ENCODE results near the gene C3orf20. TPM values are rescaled to one million over a fixed set of nuclear protein-coding genes. Genes with fewer than 3 reads are reported as not detected.
"Not testable (repeated sequence)": the region's sequence is repeated elsewhere in the genome, so short reads cannot be mapped to it uniquely, and the experiment has no call there.

C3orf20 gene
- total RNA-seq, 2 donors from 2014 or later = 0.16 to 0.45 TPM

DNA sequence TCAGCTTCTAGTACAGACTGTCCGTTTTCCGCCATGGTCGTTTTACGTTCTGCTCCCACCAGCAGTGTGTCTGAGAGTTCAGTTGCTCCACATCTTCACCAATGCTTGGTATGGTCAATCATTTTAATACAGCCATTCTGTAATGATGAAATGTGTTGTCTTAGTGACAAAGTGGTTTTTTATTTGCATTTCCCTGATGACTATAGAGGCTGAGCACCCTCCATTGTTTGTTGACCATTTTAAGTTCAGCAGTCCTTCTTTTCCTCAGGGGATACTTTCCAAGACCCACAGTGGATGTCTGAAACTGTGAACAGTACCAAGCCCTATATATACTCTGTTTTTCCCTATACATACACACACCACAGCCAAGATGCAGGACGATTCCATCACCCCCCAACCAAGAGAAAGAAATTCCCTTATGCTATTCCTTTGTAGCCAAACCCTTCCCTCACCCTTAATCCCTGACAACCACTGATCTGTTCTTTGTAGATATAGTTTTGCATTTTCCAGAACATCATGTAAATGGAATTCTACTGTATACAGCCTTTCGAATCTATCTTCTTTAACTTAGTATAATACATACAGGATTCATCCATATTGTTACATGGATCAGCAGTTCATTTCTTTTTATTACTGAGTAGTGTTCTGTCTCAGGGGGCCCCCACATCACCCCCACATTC lies 55.9 kb downstream of the C3orf20 start:
- H3K4me1 Mint-ChIP-seq = no peaks in the 10 kb centered on the region
- H3K36me3 Mint-ChIP-seq (ENCODE audit: low read depth) = no peaks in the 10 kb centered on the region
- no peak overlapping the region for H3K4me3 Mint-ChIP-seq
- H3K27me3 Mint-ChIP-seq = no peaks in the 10 kb centered on the region
- no peak for ATAC-seq (replicated peaks)
- H3K9me3 Mint-ChIP-seq = no peaks in the 10 kb centered on the region
- no peak overlapping the region for H3K27ac Mint-ChIP-seq

DNA sequence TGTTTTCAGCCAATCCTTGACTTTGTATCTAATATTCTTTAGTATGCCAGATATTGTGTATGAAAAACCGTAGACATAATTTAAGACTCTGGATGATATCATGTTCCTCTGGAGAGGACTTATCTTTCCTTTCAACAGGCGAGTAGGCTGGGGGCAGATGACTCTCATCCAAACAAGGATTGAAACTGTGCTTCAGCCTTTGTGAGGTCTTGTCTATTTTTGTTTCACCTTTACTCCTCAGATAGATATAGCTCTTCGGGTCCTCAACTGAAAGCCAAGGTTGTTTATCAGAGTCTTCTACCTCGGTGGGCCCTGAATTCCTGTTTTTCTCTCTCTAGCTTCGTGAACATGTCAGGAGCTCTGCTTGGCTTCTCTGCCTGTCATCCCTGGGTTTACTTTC lies 66.0 kb downstream of the C3orf20 start:
- Mint-ChIP-seq H3K36me3 (ENCODE audit: low read depth) (no peaks in the 10 kb centered on the region), H3K9me3 (no peaks in the 10 kb centered on the region), H3K4me1 (no peaks in the 10 kb centered on the region), H3K27ac (no peak overlapping the region), H3K4me3 (no peak overlapping the region), H3K27me3 (peaks cover 36% of the 10 kb centered on the region)
- ATAC-seq (replicated peaks) = no peak

DNA sequence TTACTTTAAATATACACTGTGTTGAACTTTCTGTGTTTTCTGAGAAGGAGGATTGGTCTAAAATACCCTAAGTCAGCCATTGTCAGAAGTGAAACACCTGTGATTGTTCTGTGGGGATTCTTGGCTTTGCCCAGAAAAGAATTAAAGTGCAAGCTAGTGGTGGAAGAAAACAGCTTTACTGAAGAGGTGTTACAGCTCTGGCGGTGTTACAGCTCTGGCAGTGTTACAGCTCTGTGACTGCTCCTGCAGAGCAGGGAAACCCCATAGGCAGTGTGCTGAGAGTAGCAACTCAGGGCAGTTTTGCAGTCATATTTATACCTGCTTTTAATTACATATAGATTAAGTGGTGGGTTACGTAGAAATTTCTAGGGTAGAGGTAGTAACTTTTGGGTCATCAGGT lies 66.6 kb downstream of the C3orf20 start:
- Mint-ChIP-seq H3K4me1 (no peaks in the 10 kb centered on the region), H3K27ac (no peak overlapping the region), H3K4me3 (no peak overlapping the region), H3K27me3 (peaks cover 38% of the 10 kb centered on the region), H3K36me3 (ENCODE audit: low read depth) (no peaks in the 10 kb centered on the region), H3K9me3 (no peaks in the 10 kb centered on the region)
- ATAC-seq (replicated peaks) = no peak

DNA sequence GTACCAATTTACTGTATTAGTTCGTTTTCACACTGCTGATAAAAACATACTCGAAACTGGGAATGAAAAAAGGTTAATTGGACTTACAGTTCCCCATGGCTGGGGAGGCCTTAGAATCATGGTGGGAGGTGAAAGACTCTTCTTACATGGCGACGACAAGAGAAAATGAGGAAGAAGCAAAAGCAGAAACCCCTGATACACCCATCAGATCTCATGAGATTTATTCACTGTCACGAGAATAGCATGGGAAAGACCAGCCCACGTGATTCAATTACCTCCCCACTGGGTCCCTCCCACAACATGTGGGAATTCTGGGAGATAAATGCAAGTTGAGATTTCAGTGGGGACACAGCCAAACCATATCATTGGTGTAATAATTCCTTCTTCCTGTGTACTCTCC lies 69.6 kb downstream of the C3orf20 start:
- no peaks in the 10 kb centered on the region for H3K4me1 Mint-ChIP-seq
- H3K9me3 Mint-ChIP-seq = no peaks in the 10 kb centered on the region
- H3K36me3 Mint-ChIP-seq (ENCODE audit: low read depth) = no peaks in the 10 kb centered on the region
- no peak overlapping the region for H3K27ac Mint-ChIP-seq
- no peak for ATAC-seq (replicated peaks)
- no peak overlapping the region for H3K4me3 Mint-ChIP-seq
- peaks cover 38% of the 10 kb centered on the region for H3K27me3 Mint-ChIP-seq

DNA sequence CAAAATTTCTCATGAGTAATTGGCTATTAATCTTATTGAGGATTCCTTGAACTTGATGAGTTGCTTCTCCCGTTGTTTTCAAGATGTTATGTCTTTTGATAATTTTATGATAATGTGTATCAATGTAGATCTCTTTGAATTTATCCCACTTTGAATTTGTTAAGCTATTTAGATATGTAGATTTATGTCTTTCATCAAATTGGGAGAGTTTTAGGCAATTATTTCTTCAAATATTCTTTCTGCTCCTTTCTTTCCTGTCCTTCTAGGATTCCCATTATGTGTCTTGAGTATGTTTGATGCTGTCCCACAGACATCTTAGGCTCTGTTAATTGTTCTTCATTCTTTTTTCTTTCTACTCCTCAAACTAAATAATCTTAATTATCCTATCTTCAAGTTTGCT lies 75.7 kb downstream of the C3orf20 start:
- ATAC-seq (replicated peaks) = no peak
- H3K27me3 Mint-ChIP-seq = peaks cover 18% of the 10 kb centered on the region
- peaks cover 9% of the 10 kb centered on the region for H3K9me3 Mint-ChIP-seq
- H3K4me3 Mint-ChIP-seq = no peak overlapping the region
- no peaks in the 10 kb centered on the region for H3K4me1 Mint-ChIP-seq
- no peak overlapping the region for H3K27ac Mint-ChIP-seq
- H3K36me3 Mint-ChIP-seq (ENCODE audit: low read depth) = peaks cover 5% of the 10 kb centered on the region

DNA sequence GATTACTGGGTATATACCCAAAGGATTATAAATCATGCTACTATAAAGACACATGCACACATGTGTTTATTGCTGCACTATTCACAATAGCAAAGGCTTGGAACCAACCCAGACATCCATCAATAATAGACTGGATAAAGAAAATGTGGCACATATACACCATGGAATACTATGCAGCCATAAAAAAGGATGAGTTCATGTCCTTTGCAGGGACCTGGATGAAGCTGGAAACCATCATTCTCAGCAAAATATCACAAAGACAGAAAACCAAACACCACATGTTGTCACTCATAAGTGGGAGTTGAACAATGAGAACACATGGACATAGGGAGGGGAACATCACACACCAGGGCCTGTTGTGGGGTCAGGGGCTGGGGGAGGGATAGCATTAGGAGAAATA lies 78.0 kb downstream of the C3orf20 start:
- H3K4me3 Mint-ChIP-seq; H3K27ac Mint-ChIP-seq; ATAC-seq (replicated peaks); H3K4me1 Mint-ChIP-seq; H3K9me3 Mint-ChIP-seq; H3K36me3 Mint-ChIP-seq (ENCODE audit: low read depth): not testable (repeated sequence)
- peaks cover 19% of the 10 kb centered on the region for H3K27me3 Mint-ChIP-seq

DNA sequence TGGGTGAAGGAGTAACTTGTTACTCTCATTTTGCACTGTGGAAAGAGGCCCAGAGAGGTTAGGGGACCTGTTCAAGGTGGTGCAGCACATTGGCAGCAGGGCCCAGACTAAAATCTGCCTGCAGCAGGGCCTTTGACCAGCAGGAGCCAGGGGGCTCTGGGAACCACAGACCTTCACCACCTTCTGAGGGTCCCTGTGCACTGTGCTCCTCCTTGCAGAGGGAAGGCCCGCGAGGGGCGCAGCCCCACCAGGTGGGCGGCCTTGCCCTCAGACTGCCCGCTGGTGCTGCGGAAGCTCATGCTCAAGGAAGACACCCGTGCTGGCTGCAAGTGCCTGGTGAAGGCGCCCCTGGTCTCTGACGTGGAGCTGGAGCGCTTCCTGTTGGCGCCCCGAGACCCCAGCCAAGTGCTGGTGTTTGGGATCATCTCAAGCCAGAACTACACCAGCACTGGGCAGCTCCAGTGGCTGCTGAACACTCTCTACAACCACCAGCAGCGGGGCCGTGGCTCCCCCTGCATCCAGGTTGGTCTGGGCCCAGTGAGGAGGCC lies 82.3 kb downstream of the C3orf20 start:
- Mint-ChIP-seq H3K27ac (no peak overlapping the region), H3K4me1 (no peaks in the 10 kb centered on the region), H3K36me3 (ENCODE audit: low read depth) (no peaks in the 10 kb centered on the region), H3K9me3 (no peaks in the 10 kb centered on the region), H3K4me3 (no peak overlapping the region), H3K27me3 (peaks cover 13% of the 10 kb centered on the region)
- no peak for ATAC-seq (replicated peaks)

DNA sequence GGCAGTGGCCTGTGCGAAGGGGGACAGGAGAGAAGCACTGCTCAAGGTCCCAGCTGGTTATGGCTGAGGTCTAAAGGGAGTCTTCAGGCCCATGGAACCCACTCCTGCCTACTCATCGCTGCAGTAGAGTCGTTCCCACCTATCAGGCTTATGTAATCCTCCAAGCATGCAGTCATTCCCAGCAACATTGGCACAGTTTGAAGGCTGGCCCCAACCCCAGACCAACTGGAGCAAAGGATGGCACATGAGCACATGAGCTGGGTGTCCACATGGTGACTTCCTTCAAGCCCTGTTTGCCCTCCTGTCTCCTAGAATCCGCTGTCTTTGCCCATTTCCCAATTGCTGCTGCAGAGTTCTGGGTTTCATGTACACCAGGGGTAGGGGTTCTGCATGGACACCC lies 83.4 kb downstream of the C3orf20 start:
- Mint-ChIP-seq H3K9me3 (no peaks in the 10 kb centered on the region), H3K4me1 (no peaks in the 10 kb centered on the region), H3K27me3 (peaks cover 17% of the 10 kb centered on the region), H3K27ac (no peak overlapping the region), H3K4me3 (no peak overlapping the region), H3K36me3 (ENCODE audit: low read depth) (no peaks in the 10 kb centered on the region)
- ATAC-seq (replicated peaks) = no peak

DNA sequence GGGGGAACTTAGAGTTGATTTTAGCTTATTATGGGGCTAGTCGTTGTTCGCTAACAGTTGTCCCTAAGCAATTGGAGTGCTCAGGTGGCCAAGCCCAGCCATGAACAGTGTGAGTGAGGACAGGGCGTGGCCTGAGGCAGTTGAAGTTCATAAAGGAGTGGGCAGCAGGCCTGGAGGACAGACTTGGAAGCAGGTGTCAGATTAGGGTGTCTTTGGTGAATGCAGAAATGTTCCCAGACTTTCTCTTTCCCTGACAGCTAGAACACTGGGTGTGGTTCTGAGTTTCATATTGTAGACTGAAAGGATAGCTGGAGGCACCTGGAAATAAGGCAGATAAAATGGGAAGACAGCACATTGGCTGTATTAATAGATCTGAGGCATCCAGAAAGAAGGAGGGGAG lies 84.0 kb downstream of the C3orf20 start:
- Mint-ChIP-seq H3K36me3 (ENCODE audit: low read depth) (no peaks in the 10 kb centered on the region), H3K27me3 (peaks cover 19% of the 10 kb centered on the region), H3K4me3 (no peak overlapping the region), H3K9me3 (no peaks in the 10 kb centered on the region), H3K27ac (no peak overlapping the region), H3K4me1 (no peaks in the 10 kb centered on the region)
- ATAC-seq (replicated peaks) = no peak

DNA sequence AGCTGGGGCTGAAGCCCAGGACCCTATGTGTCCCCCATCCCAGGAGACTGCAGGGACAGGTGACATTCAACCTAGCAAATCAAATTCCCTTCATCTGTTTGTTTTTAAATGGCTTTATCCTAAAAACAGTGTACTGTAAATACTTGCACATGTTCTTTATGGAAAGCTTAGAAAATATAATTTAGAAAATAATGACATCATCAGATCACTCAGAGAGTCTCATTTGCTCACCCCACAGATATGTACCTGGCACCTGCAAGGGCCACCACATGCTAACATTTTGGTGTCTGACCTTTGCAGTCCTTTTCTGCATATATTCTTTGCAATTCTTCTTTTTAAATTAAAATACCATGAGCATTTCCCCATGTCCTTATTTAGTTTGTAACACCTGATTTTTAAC lies 85.2 kb downstream of the C3orf20 start:
- no peak for ATAC-seq (replicated peaks)
- Mint-ChIP-seq H3K36me3 (ENCODE audit: low read depth) (no peaks in the 10 kb centered on the region), H3K27ac (no peak overlapping the region), H3K4me3 (no peak overlapping the region), H3K4me1 (no peaks in the 10 kb centered on the region), H3K27me3 (peaks cover 18% of the 10 kb centered on the region), H3K9me3 (no peaks in the 10 kb centered on the region)

DNA sequence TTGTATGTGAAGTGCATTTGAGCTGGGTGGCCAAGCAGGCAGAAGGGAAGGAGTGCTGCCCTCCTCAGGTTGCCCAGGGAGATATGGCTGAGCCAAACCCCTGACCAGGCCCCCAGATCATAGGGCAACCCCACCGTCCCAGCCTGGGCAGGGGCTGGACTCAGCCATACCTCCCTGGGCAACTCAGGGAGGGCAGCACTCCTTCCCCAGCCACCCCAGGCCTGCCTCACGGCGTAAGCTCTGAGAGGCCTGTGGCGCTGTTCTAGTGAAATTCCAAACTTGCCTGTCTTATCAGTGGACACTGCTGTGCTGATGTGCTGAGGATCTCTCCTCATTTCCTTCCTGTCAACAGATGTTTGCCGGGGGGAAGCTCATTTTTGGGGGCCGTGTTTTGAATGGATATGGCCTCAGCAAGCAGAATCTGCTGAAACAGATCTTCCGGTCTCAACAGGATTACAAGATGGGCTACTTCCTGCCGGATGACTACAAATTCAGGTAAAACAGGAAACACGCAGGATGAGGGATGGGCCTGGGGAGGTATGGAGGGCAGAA lies 86.3 kb downstream of the C3orf20 start:
- Mint-ChIP-seq H3K27ac (no peak overlapping the region), H3K27me3 (peaks cover 18% of the 10 kb centered on the region), H3K4me1 (no peaks in the 10 kb centered on the region), H3K36me3 (ENCODE audit: low read depth) (no peaks in the 10 kb centered on the region), H3K4me3 (no peak overlapping the region), H3K9me3 (no peaks in the 10 kb centered on the region)
- ATAC-seq (replicated peaks) = no peak

DNA sequence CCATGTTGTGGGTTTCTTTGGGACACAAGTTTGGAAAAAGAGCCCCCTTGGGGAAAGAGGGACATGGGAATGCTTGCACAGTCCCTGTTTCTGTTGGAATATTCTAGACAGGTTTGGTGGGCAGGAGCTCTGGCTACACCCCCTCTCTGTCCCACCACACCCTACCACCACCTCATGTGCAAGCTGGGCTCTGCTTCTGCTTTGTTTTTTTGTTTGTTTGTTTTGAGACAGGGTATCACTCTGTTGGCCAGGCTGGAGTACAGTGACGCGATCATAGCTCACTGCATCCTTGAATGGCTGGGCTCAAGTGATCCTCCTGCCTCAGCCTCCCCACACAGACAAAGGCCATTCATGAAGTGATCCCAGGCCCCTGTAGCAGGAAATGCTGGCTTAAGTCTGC lies 86.9 kb downstream of the C3orf20 start:
- no peak for ATAC-seq (replicated peaks)
- H3K9me3 Mint-ChIP-seq = no peaks in the 10 kb centered on the region
- no peaks in the 10 kb centered on the region for H3K4me1 Mint-ChIP-seq
- H3K27me3 Mint-ChIP-seq = peaks cover 12% of the 10 kb centered on the region
- H3K36me3 Mint-ChIP-seq (ENCODE audit: low read depth) = no peaks in the 10 kb centered on the region
- no peak overlapping the region for H3K27ac Mint-ChIP-seq
- no peak overlapping the region for H3K4me3 Mint-ChIP-seq

DNA sequence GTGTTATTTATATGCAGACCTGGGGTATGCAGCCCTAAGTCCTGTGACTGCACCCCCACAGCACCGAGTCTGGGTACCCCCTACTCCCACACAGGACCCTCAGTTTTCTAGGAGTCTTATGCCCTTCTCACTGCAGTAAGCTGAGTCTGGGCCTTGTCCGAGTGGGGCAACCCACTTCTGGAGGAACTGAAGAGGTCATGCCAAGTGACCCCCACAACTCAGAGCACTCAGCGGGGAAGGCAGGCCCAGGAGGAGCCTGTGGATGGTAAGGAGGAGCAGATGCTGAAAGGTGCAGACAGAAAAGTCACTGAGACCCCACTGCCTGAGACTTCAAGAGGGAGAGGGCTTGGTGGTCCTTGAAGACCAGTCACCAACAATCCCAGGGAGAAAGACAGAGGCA lies 87.8 kb downstream of the C3orf20 start:
- no peak overlapping the region for H3K27ac Mint-ChIP-seq
- no peaks in the 10 kb centered on the region for H3K4me1 Mint-ChIP-seq
- H3K4me3 Mint-ChIP-seq = no peak overlapping the region
- H3K27me3 Mint-ChIP-seq = peaks cover 11% of the 10 kb centered on the region
- no peak for ATAC-seq (replicated peaks)
- no peaks in the 10 kb centered on the region for H3K36me3 Mint-ChIP-seq (ENCODE audit: low read depth)
- no peaks in the 10 kb centered on the region for H3K9me3 Mint-ChIP-seq

DNA sequence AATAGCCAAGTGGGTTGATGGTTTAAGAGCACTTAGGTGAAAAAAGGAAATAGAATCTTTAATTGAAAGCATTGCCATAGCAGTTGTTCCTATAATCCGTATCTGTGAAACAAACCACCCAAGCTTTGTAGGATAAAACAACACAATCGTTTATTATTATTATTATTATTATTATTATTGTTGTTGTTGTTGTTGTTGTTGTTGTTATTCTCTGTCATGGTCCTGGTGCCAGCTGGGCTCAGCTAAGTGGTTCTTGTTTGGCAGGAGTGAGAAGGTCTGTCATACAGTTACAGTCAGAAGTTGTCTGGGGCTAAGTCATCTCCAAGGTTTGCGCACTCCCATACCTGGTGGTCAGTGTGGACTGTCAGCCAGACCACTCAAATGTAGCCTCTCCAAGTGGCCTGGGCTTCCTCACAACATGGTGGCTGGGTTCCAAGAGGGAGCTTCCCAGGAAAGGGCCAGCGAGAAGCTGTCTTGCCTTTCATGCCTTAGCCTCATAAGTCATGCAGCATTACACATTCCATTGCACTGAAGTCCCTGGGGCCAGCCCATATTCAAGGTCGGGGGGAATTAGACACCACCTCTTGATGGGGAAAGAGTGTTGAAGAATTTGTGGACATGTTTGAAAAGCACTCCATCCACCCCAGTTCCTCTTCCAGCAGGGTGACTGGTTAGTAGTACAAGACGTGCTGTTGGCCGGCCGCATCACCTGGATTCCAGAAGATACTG lies 89.6 kb downstream of the C3orf20 start:
- Mint-ChIP-seq H3K27ac (no peak overlapping the region), H3K27me3 (peaks cover 11% of the 10 kb centered on the region), H3K36me3 (ENCODE audit: low read depth) (no peaks in the 10 kb centered on the region), H3K4me1 (no peaks in the 10 kb centered on the region), H3K4me3 (no peak overlapping the region), H3K9me3 (no peaks in the 10 kb centered on the region)
- no peak for ATAC-seq (replicated peaks)

DNA sequence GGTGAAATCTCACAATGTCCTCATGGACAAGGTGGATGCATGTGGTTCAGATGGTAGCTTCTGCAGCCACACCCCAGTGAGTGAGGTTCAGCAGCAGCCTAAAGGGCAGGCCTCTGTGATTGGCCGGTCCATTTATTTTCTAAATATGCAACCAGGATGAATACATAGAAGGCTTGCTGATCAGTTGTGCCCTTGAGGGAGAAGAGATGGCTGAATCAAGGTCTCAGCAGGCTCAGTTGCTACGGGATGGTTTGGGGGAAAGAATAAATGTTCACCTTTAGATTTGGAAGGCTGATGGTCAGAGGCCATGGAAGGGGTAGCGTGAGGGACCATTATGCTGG lies 90.1 kb downstream of the C3orf20 start:
- ATAC-seq (replicated peaks) = no peak
- Mint-ChIP-seq H3K27me3 (peaks cover 11% of the 10 kb centered on the region), H3K27ac (no peak overlapping the region), H3K9me3 (no peaks in the 10 kb centered on the region), H3K36me3 (ENCODE audit: low read depth) (no peaks in the 10 kb centered on the region), H3K4me3 (no peak overlapping the region), H3K4me1 (no peaks in the 10 kb centered on the region)

All from activated T-helper 17 cell treated with anti-CD3 and anti-CD28 coated beads, Interleukin-2, amount 50 U/mL, for 72 hours (primary cell).